ACHN (cell line): ENCODE measurements around the gene NCAPD3.

Experiments used
- DNase-seq: peaks from one replicate; pipeline ENCODE4 v3.0.0-alpha.2; 2015
- in situ Hi-C: cut with HindIII; loops from 2 replicates; pipeline ENCODE4 v1.10.0; 2017; ENCODE audit warnings: low sequenced_read_pairs, low pct_ligation_motif_present, low pct_unique_long_range_greater_than_20kb

NCAPD3 gene

GRCh38 chr11:134181707-134182106, 42.1 kb downstream of the NCAPD3 start:
- no peak for DNase-seq
- in situ Hi-C loops, result no loop called here

DNA sequence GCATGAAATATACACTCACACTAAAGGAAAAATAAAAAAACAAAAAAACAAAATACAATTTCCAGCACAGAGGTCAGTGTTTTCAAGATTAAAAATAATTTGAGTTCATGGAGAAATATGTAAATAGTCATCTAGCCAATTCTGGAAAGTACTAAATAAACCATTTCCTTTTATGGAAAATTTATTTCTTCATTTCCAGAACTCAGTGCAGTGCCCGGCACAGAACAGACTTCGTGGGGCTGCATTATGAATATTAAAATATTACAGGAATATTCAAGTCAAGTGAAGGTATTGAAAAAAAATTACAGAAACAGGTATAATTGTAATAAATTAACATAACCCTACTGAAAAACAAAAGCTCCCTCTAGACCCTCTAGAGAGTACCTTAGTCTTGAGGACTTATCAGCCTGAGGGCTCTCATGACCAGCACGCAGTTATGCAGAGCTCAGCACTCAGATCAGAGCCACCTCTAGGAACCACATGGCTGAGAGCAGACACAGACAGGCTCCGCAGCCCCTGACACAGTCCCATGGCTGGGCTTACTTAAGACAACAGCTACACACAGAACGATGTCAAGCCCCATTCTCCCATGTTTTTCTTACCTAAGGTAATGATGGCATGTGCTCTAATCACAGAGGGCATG, 45.6 kb downstream of the NCAPD3 start:
- no peak for DNase-seq
- in situ Hi-C loops, result no loop called here

- in situ Hi-C loops, result no loop called here
- DNase-seq, result no peak
These were observed 47.5 kb downstream of the NCAPD3 start for GRCh38 chr11:134176284-134176683.

- in situ Hi-C loops, result no loop called here
- DNase-seq, result no peak
These were observed 50.5 kb downstream of the NCAPD3 start for GRCh38 chr11:134173296-134173695.

DNA sequence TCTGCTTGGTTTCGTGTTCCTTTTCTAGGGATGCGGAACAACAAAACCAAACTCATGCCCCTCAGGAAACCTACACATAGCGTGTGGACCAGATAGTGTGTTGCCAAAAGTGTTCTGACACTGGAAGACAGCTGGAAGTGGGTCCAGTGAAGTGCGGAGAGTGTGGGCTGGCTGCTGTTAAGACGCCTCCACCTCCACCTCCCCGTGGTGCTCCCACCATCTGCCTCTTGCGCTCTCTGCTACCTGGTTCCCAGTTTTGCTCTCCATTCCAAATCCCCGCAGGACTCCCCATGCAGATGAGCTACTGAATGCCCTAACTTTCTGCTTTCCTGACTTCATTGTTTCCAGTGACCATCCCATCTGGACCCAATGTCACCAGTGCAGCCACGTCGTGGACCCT, 51.8 kb downstream of the NCAPD3 start:
- in situ Hi-C loops, result no loop called here
- DNase-seq, result no peak

GRCh38 chr11:134170919-134171281, 52.9 kb downstream of the NCAPD3 start:
- in situ Hi-C loops, result no loop called here
- no peak for DNase-seq

DNA sequence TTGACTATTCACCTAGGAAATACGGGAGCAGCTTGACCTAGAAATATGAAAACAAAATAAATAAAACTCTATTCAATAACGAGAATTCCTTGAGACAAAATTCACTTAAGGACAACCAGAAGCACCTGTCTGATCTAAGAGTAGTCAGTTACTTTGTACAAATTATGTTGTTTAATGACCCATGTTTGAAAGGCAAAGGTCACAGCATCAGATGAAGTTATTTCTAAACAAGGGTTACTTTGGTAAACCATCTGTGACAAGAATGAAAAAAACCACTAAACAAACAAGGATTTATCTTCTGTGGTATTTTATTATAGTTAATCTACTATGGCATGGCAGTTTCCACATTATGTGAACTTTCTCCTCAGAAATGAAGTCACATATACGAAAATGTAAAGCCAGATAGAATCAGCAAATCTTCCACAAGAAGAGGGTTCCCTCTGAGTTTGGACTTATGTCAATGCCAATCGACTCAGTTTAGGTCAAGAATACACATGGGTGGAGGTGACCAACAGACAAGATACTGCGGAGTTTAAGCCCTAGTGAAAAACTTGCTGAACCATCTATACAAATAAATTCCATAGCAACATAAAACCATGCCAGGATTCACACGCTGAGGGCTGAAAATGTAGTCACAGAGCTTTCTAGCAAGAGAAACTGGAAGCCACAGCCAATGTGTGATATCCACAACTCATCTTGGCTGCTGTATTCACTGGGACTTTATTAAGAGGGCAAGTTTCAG, 53.4 kb downstream of the NCAPD3 start:
- no peak for DNase-seq

DNA sequence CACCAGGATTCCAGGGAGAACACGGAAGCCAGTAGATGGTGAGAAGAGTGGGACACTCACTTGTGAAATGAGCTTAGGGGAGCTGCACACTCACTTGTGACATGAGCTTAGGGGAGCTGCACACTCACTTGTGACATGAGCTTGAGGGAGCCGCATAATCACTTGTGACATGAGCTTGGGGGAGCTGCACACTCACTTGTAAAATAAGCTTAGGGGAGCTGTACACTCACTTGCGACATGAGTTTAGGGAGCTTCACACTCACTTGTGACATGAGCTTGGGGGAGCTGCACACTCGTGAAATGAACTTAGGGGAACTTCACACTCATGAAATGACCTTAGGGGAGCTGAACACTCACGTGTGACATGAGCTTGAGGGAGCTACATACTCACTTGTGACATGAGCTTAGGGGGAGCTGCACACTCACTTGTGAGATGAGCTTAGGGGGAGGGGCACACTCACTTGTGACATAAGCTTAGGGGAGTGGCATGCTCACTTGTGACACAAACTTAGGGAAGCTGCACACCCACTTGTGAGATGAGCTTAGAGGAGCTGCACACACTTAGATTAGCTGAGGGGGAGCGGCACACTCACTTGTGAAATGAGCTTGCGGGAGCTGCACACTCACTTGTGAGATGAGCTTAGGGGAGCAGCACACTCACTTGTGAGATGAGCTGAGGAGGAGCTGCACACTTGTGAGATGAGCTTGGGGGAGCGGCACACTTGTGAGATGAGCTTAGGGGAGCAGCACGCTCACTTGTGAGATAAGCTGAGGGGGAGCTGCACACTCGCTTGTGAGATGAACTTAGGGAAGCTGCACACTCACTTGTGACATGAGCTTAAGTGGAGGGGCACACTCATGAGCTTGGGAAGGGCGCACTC, 59.0 kb downstream of the NCAPD3 start:
- in situ Hi-C loops, result no loop called here
- DNase-seq, result no peak

More for the DNA sequence above, 53.4 kb downstream of the NCAPD3 start:
- in situ Hi-C loops, result no loop called here

GRCh38 chr11:134159652-134160051, 64.1 kb downstream of the NCAPD3 start:
- DNase-seq, result no peak
- in situ Hi-C loops, result no loop called here

GRCh38 chr11:134158023-134158422, 65.7 kb downstream of the NCAPD3 start:
- DNase-seq, result no peak
- in situ Hi-C loops, result no loop called here

DNA sequence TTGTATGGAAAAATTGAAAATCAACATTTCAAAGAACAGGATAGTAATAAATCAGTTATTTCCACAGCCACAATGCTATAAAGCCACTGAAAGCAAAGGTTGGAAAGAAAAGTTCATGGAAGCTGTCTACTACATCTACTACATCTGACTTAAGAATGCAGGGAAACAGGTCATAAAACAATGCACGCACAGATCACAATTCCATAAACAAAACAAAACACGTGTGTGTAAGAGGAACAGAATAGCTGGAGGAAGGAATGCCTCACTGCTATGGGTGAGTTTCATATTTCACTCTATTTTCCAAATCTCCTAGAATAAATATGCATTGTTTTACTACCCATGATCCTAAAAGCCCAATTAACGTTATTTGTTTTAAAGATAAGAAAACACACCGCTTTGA, 66.3 kb downstream of the NCAPD3 start:
- DNase-seq, result no peak
- in situ Hi-C loops, result no loop called here

- in situ Hi-C loops, result no loop called here
- no peak for DNase-seq
These were observed 67.6 kb downstream of the NCAPD3 start for GRCh38 chr11:134155946-134156865.

GRCh38 chr11:134155456-134155855, 68.3 kb downstream of the NCAPD3 start:
- in situ Hi-C loops, result no loop called here
- no peak for DNase-seq

DNA sequence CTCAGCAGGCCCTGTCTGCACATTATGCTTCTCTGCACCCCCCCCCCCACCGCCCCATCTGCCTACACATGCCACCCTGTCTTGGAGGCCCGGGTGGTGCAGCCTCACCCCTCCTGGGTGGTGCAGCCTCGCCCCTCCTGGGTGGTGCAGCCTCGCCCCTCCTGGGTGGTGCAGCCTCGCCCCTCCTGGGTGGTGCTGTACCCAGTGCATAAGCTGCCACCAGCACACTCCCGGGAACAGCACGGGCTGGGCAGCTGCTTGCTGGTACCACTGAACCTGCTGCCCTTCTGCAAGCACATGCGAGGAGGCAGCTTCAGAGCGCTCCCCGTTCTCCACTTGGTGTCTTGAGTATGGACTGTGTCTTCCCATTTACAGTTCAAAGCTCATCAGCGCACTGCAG, 69.3 kb downstream of the NCAPD3 start:
- in situ Hi-C loops, result no loop called here
- DNase-seq, result no peak

- DNase-seq, result no peak
- in situ Hi-C loops, result no loop called here
These were observed 70.4 kb downstream of the NCAPD3 start for GRCh38 chr11:134153147-134153905.

- no peak for DNase-seq
- in situ Hi-C loops, result no loop called here
These were observed 71.1 kb downstream of the NCAPD3 start for GRCh38 chr11:134152696-134153095.

GRCh38 chr11:134151083-134151747, 72.6 kb downstream of the NCAPD3 start:
- in situ Hi-C loops, result no loop called here
- DNase-seq, result no peak
